Effector memory CD4-positive, alpha-beta T cell (primary cell): ENCODE data around the gene NR4A3.
A peak's percentile ranks its signal among the peaks of the same experiment; 100 is the strongest.
"Not testable (repeated sequence)": the region's sequence is repeated elsewhere in the genome, so short reads cannot be mapped to it uniquely, and the experiment has no call there.

Source experiments
- DNase-seq, 3 donors: peaks; one replicate each; pipeline ENCODE4 v3.0.0-alpha.2; 2020
- H3K27ac ChIP-seq: 2 replicates; pipeline ENCODE4 v1.7.0; 2013; ENCODE audit warnings: mild to moderate bottlenecking, low read length, moderate library complexity; ENCODE audit not compliant: insufficient read depth, poor library complexity, severe bottlenecking
- H3K27me3 ChIP-seq: replicated peaks from 2 replicates; pipeline ENCODE4 v1.7.0; 2013; ENCODE audit warnings: mild to moderate bottlenecking, low read length; ENCODE audit not compliant: insufficient read depth, control insufficient read depth, poor library complexity, severe bottlenecking
- H3K36me3 ChIP-seq: 2 replicates; pipeline ENCODE4 v1.7.0; 2013; ENCODE audit warnings: mild to moderate bottlenecking, low read length, moderate library complexity; ENCODE audit not compliant: control insufficient read depth, insufficient read depth
- H3K4me1 ChIP-seq: 2 replicates; pipeline ENCODE4 v1.7.0; 2013; ENCODE audit warnings: low read length, mild to moderate bottlenecking; ENCODE audit not compliant: control insufficient read depth, insufficient read depth, poor library complexity, severe bottlenecking
- H3K4me3 ChIP-seq: 2 replicates; pipeline ENCODE4 v1.7.0; 2013; ENCODE audit warnings: low read length, low read depth, mild to moderate bottlenecking; ENCODE audit not compliant: insufficient read depth, poor library complexity, severe bottlenecking
- H3K9me3 ChIP-seq: 2 replicates; pipeline ENCODE4 v1.7.0; 2013; ENCODE audit warnings: mild to moderate bottlenecking, low read length, moderate library complexity; ENCODE audit not compliant: control insufficient read depth

Gene NR4A3

DNA sequence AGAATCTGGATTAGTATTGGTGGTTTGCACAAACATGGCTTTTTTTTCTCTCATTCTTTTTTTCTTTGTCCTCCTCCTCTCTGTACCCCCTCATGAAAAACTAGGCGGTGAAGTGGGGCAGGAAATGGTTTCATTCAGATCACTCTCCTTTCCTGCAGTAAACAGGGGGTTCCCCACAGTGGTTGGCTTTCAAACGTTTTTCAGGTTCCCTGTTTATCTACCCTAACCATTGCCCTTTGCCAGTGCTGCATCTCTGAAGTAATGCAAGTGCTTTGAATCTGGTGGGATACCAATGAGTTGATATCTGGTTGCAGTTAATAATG is 29.8 kb downstream of the NR4A3 start:
- DNase-seq: peak; percentile 28 to 38 (median 32)
- Histone ChIP-seq H3K4me1 (peaks cover 14% of the 10 kb centered on the region), H3K4me3 (no peak overlapping the region), H3K36me3 (no peaks in the 10 kb centered on the region), H3K9me3 (no peaks in the 10 kb centered on the region), H3K27me3 (no peaks in the 10 kb centered on the region), H3K27ac (no peak overlapping the region)

DNA sequence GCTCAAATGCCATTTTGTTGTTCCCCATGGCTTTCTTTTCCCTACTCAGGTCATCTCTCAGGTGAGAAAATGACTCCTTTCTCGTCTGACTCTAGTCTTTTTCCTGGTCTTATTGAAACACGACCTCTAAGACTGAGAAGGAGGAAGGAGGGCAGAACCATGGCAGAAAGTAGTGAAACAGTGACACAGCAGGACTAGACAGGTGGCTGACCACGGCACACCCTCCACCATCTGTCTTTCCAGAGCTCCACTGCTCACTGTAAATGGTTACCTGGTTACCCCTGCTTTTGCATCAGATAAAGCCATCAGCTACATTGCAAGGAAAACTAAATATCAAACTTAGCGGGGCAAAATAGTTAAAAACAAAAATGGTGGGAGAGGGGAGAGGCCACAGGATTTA is 30.9 kb downstream of the NR4A3 start:
- no peak for DNase-seq
- H3K27me3 ChIP-seq: no peaks in the 10 kb centered on the region
- no peak overlapping the region for H3K4me3 ChIP-seq
- no peaks in the 10 kb centered on the region for H3K9me3 ChIP-seq
- no peak overlapping the region for H3K27ac ChIP-seq
- H3K36me3 ChIP-seq: no peaks in the 10 kb centered on the region
- peaks cover 14% of the 10 kb centered on the region for H3K4me1 ChIP-seq

DNA sequence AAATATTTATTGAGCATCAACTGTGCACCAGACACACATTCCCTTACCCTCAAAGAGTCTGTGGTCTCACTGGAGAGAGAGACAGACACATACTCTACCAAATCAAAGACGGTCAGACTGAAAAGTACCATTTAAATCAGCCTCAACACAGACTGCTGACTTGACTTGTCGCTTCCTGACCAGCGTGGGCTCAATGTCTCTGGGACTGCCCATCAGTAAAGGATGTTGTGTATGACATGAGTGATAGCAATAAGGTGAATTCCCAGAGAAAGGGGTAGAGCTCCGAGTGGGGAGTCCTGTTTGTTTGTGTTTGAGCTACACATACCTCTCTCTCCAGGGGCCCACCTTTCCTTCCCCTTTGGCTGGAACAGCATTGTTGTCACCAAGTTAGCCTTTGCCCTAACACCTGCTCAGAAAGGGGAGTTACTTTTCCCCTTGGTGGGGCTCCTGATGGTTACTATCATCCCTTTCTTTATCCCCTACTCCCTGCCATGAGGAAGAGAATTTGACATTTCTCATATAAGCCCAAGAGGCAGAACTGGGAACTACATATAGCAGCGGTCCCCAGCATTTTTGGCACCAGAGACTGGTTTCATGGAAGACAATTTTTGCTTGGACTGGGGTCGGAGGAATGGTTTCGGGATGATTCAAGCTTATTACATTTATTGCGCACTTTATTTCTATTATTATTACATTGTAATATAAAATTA is 33.9 kb downstream of the NR4A3 start:
- Histone ChIP-seq H3K36me3 (no peaks in the 10 kb centered on the region), H3K27me3 (no peaks in the 10 kb centered on the region), H3K9me3 (no peaks in the 10 kb centered on the region), H3K27ac (no peak overlapping the region), H3K4me1 (peaks cover 14% of the 10 kb centered on the region), H3K4me3 (no peak overlapping the region)
- no peak for DNase-seq

DNA sequence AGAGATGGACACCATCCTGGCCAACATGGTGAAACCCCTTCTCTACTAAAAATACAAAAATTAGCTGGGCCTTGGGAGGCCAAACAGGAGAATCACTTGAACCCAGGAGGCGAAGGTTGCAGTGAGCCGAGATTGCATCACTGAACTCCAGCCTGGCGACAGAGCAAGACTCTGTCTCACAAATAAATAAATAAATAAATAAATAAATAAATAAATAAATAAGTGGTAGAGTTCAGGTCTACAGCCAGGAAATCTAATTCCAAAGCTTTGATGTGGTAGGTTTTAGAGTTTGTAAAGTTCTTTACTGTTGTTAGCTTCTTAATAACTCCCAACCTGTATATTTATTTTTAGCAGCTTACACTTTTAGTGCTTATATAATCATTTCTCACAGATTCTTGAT is 35.9 kb downstream of the NR4A3 start:
- H3K4me1 ChIP-seq, H3K27ac ChIP-seq, H3K36me3 ChIP-seq, DNase-seq, H3K9me3 ChIP-seq, H3K4me3 ChIP-seq, H3K27me3 ChIP-seq: not testable (repeated sequence)

DNA sequence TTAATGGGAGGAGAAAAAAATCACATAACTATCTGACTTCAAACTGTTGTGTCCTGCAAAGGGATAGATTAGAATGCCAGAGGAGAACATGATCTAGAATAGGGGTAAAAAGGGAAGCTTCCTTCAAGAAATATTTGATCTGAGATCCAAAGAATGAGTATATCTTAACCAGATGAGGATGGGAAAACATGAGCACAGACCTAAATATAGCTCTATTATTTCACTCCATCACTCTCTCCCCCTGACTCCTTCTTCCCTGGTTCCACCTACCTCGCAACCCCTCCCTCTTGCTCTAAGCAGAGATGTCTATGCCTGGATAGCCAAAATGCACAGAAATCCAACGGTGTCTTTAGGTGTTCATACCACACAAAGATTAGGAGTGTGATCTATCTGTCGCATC is 36.4 kb downstream of the NR4A3 start:
- H3K4me3 ChIP-seq: no peak overlapping the region
- no peaks in the 10 kb centered on the region for H3K36me3 ChIP-seq
- no peaks in the 10 kb centered on the region for H3K27me3 ChIP-seq
- H3K9me3 ChIP-seq: no peaks in the 10 kb centered on the region
- H3K27ac ChIP-seq: no peak overlapping the region
- no peak for DNase-seq
- no peaks in the 10 kb centered on the region for H3K4me1 ChIP-seq

DNA sequence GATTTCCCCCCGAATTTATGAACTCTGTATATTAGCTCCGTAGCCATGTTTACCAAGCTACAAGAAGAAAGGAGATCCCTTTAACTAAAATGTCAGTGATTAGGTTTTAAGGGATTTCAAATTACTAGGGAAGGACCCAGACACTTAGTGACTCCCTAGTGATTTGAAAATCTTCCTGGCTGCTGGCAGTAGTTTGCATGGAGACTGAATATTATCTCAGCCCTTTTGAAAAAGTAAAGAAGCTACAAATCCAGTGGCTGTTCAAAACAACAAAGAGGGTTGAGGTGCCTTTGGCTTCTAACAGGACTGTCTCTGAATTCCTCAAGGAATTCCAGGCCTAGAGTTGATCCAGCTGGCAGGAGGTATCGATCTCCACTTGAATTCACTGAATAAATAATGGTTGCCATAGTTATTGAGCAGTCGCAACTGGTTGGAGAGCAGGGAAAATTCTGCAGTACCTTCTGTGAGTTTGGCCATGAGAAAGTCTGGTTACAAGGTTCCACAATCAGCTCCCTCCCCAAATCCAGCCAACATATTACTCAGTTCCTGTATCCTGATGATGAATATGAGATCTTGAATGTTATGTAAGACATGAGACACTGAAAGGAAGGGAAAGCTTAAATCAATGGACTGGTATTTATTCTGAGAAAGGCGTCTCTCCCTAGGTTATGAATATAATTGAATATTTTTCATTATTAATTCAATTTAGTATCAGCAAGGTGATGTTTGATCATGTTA is 37.7 kb downstream of the NR4A3 start:
- no peaks in the 10 kb centered on the region for H3K9me3 ChIP-seq
- H3K27me3 ChIP-seq: no peaks in the 10 kb centered on the region
- H3K4me3 ChIP-seq: no peak overlapping the region
- H3K27ac ChIP-seq: no peak overlapping the region
- no peaks in the 10 kb centered on the region for H3K36me3 ChIP-seq
- no peak for DNase-seq
- H3K4me1 ChIP-seq: no peaks in the 10 kb centered on the region

DNA sequence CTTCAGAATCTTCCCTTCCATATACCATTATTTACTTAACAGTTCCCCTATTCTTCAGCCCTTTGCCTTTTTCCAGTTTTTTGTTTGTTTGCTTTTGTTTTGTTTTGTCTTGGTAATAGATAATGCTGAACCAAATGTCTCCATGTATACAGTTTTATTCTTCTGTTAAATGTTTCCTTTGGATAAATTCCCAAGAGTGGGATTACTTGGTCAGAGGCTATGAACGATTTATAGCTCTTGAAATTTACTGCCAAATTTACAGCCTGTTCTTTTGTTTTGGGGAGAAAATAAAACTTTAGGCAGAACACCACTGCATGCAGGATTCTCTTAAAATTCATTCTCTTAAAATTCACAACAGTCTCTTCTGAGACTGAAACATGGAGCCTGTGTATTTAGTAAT is 38.6 kb downstream of the NR4A3 start:
- no peaks in the 10 kb centered on the region for H3K9me3 ChIP-seq
- no peak overlapping the region for H3K4me3 ChIP-seq
- no peaks in the 10 kb centered on the region for H3K4me1 ChIP-seq
- no peak for DNase-seq
- H3K27me3 ChIP-seq: no peaks in the 10 kb centered on the region
- no peaks in the 10 kb centered on the region for H3K36me3 ChIP-seq
- no peak overlapping the region for H3K27ac ChIP-seq

DNA sequence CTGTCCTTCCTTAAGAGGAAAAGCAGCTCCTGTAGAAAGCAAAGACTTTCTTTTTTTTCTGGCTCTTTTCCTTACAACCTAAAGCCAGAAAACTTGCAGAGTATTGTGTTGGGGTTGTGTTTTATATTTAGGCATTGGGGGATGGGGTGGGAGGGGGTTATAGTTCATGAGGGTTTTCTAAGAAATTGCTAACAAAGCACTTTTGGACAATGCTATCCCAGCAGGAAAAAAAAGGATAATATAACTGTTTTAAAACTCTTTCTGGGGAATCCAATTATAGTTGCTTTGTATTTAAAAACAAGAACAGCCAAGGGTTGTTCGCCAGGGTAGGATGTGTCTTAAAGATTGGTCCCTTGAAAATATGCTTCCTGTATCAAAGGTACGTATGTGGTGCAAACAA is 42.3 kb downstream of the NR4A3 start:
- Histone ChIP-seq H3K36me3 (no peaks in the 10 kb centered on the region), H3K4me1 (no peaks in the 10 kb centered on the region), H3K27me3 (no peaks in the 10 kb centered on the region), H3K27ac (no peak overlapping the region), H3K9me3 (no peaks in the 10 kb centered on the region), H3K4me3 (no peak overlapping the region)
- no peak for DNase-seq

DNA sequence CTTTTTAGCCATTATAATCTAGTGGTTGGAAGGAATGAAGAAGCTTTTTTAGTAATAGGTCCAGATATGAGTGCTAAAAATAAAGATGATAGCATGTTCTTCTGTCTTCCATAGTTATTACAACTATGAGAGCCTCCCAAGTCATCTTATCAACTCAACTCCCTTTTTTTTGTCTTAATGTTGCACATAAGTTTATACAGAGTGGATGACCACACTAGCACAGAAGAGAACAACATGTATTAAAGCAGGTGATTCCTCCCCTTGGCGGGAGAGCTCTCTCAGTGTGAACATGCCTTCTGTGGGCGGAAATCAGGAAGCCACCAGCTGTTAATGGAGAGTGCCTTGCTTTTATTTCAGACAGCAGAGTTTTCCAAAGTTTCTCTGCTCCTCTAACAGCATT is 44.7 kb downstream of the NR4A3 start:
- H3K36me3 ChIP-seq: no peaks in the 10 kb centered on the region
- no peaks in the 10 kb centered on the region for H3K27me3 ChIP-seq
- no peak overlapping the region for H3K4me3 ChIP-seq
- H3K27ac ChIP-seq: no peak overlapping the region
- DNase-seq: no peak
- no peaks in the 10 kb centered on the region for H3K4me1 ChIP-seq
- no peaks in the 10 kb centered on the region for H3K9me3 ChIP-seq

DNA sequence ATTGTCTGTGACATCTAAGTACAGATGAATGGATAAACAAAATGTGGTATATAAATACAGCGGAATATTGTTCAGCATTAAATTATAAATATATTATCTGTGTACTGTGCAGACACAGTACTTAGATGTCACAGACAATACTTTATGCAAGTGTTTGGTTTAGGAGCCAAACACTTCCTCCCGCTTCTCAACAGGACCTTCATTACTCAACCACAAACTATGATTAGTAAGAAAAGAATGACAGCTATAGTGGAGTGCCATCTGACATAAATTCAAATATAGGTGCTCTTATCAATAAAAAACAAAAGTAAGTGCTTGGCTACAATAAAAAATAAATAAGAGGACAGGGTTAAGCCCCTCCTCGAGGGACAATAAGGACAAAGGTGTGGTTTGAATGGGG is 45.9 kb downstream of the NR4A3 start:
- H3K4me3 ChIP-seq: no peak overlapping the region
- H3K27me3 ChIP-seq: no peaks in the 10 kb centered on the region
- DNase-seq: no peak
- no peaks in the 10 kb centered on the region for H3K9me3 ChIP-seq
- H3K36me3 ChIP-seq: no peaks in the 10 kb centered on the region
- H3K27ac ChIP-seq: no peak overlapping the region
- no peaks in the 10 kb centered on the region for H3K4me1 ChIP-seq
